K562 (cell line): ENCODE data around the gene ARMC9. TPM values are rescaled to one million over a fixed set of nuclear protein-coding genes. Genes with fewer than 3 reads are reported as not detected.

Source experiments
- ATAC-seq: fragments of 200-7000 bp; cut with Tn5 transposase; 3 replicates; pipeline ENCODE4 v1.9.1; 2020; ENCODE audit warnings: moderate library complexity
- BruUV-seq: library from RNA; stranded (reverse); fragments of 400-500 nt; replicated peaks from 2 replicates; lab custom pipeline; 2021; lab: Mats Ljungman, UMichigan
- CTCF ChIA-PET: fragments of 300-600 bp; formaldehyde crosslinking; extraction: SDS; loops from one replicate; lab custom pipeline; 2021; ENCODE audit warnings: low intra/inter-chr PET ratio; lab: Yijun Ruan, JAX
- POLR2A ChIA-PET: fragments of 300-600, 350-650 bp; sonication (Branson Sonifier 250); formaldehyde crosslinking; extraction: SDS; loops from one replicate; lab custom pipeline; 2021; ENCODE audit warnings: antibody characterized with exemption, inconsistent platforms; lab: Yijun Ruan, JAX
- DNase-seq, 4 experiments: peaks; one replicate each; pipeline versions ENCODE4 v3.0.0 to v3.0.0-alpha.2; 2011 to 2018; ENCODE audit warnings: low spot score in 3 of 4, mixed read lengths in 3 of 4; ENCODE audit errors: extremely low read depth in 1 of 4
- FAIRE-seq: peaks from 2 replicates; lab custom pipeline; 2011; peaks lifted over from hg19 to GRCh38; lab: Jason Lieb, UNC
- H2AFZ ChIP-seq: 2 replicates; pipeline ENCODE4 v1.6.0; 2011; ENCODE audit warnings: low read depth, low read length, control low read depth, inconsistent platforms
- H3K27ac ChIP-seq: fragments of 200-600 bp; 3 replicates; pipeline ENCODE4 v1.8.0; 2011; ENCODE audit warnings: low read depth, mild to moderate bottlenecking, control low read depth, inconsistent platforms, low read length, moderate library complexity, mixed read lengths; ENCODE audit errors: extremely low read depth
- H3K27me3 ChIP-seq, 2 experiments: fragments of 300-600 bp in 1 of 2; 2 replicates in 1 of 2; 3 replicates in 1 of 2; pipeline versions ENCODE4 v1.6.0 to v1.8.0; 2011; ENCODE audit warnings: inconsistent platforms in 2 of 2, low read length in 2 of 2, mild to moderate bottlenecking in 1 of 2, mixed read lengths in 1 of 2, moderate library complexity in 1 of 2; ENCODE audit not compliant: control insufficient read depth in 2 of 2, insufficient read depth in 2 of 2
- H3K36me3 ChIP-seq: fragments of 300-600 bp; 3 replicates; pipeline ENCODE4 v1.8.0; 2011; ENCODE audit warnings: mild to moderate bottlenecking, low read length, inconsistent platforms; ENCODE audit not compliant: control insufficient read depth, insufficient read depth
- H3K4me1 ChIP-seq, 2 experiments: fragments of 200-600 bp in 1 of 2; replicated peaks in 1 of 2; 2 replicates in 1 of 2; 3 replicates in 1 of 2; pipeline versions ENCODE4 v1.5.1 to v1.8.0; 2011; ENCODE audit warnings: inconsistent platforms in 2 of 2, low read length in 2 of 2, mild to moderate bottlenecking in 1 of 2, mixed read lengths in 1 of 2, moderate library complexity in 1 of 2; ENCODE audit not compliant: control insufficient read depth in 2 of 2, insufficient read depth in 2 of 2
- H3K4me2 ChIP-seq: 2 replicates; pipeline ENCODE4 v1.6.1; 2011; ENCODE audit warnings: low read length, control low read depth, inconsistent platforms, mixed read lengths; ENCODE audit not compliant: insufficient read depth
- H3K4me3 ChIP-seq: fragments of 200-600 bp; sonication (generic), shearing (Covaris generic); 2 replicates; pipeline ENCODE4 v1.5.1; 2016; ENCODE audit warnings: control low read depth, inconsistent platforms
- H3K79me2 ChIP-seq: fragments of 200-600 bp; 3 replicates; pipeline ENCODE4 v1.8.0; 2011; ENCODE audit warnings: low read length, inconsistent platforms; ENCODE audit not compliant: control insufficient read depth, insufficient read depth
- H3K9ac ChIP-seq, 2 experiments: 2 replicates each; pipeline versions ENCODE4 v1.6.0 to v1.6.1; 2011; ENCODE audit warnings: low read depth in 2 of 2, low read length in 2 of 2, control low read depth in 1 of 2, inconsistent platforms in 1 of 2, mild to moderate bottlenecking in 1 of 2, mixed read lengths in 1 of 2; ENCODE audit not compliant: insufficient read depth in 1 of 2
- H3K9me1 ChIP-seq: one replicate; pipeline ENCODE4 v1.6.0; 2011; ENCODE audit warnings: inconsistent platforms, mild to moderate bottlenecking, low read length, moderate library complexity; ENCODE audit not compliant: control insufficient read depth, insufficient read depth
- H3K9me3 ChIP-seq: replicated peaks from 2 replicates; pipeline ENCODE4 v1.5.1; 2011; ENCODE audit warnings: low read depth, low read length, inconsistent platforms; ENCODE audit not compliant: control insufficient read depth, insufficient read depth
- H4K20me1 ChIP-seq: replicated peaks from 2 replicates; pipeline ENCODE4 v1.6.1; 2011; ENCODE audit warnings: low read length, inconsistent platforms, mixed read lengths; ENCODE audit not compliant: control insufficient read depth, insufficient read depth
- LEF1 ChIP-seq: fragments of 450-650 bp; IDR thresholded peaks from 2 replicates; pipeline ENCODE4 v1.6.1; 2016; ENCODE audit warnings: mild to moderate bottlenecking
- MITF ChIP-seq: IDR thresholded peaks from 2 replicates; pipeline ENCODE4 v1.6.1; 2014; ENCODE audit warnings: antibody characterized with exemption
- ZNF507 ChIP-seq: conservative IDR thresholded peaks from 2 replicates; pipeline ENCODE4 v1.6.1; 2017; ENCODE audit warnings: missing genetic modification characterization, missing compliant biosample characterization
- WGBS: fragments of 100-300 bp; shearing (Covaris generic); methylation state at CpG from one replicate; pipeline ENCODE4 v1.1.6; 2016; ENCODE audit warnings: low coverage, mixed read lengths; ENCODE audit not compliant: insufficient coverage; ENCODE audit errors: missing lambda C conversion rate; 5-methylcytosine and 5-hydroxymethylcytosine counted together
- in situ Hi-C: fragments of 300-500 bp; cut with MboI; formaldehyde crosslinking; loops from 4 replicates; pipeline ENCODE4 v1.15.0; 2018; ENCODE audit warnings: inconsistent platforms, mixed read lengths
- intact Hi-C: fragments of 100-400 bp; cut with micrococcal nuclease; formaldehyde crosslinking; loops from 2 replicates; pipeline ENCODE4 v1.14.2; 2022
- polyA plus RNA-seq, 8 experiments: library from polyadenylated mRNA; depleted of rRNA in 4 of 8; stranded (reverse) in 5 of 8; unstranded in 3 of 8; fragments of >200 nt; fragmentation: Nextera tagmentation in 2 of 8; fragmentation: Illumina TruSeq in 1 of 8; extraction: Ambion mirVana in 2 of 8; extraction: Trizol in 1 of 8; gene quantifications; 2 replicates each; pipeline versions ENCODE4 v1.2.1 to v1.2.3, GENCODE V29; 2011 to 2014; ENCODE audit warnings: inconsistent platforms in 1 of 8, missing spikeins in 1 of 8
- total RNA-seq, 7 experiments: library from RNA; depleted of rRNA in 6 of 7; stranded (reverse); fragments of >200 nt in 6 of 7; fragmentation: Illumina TruSeq in 2 of 7; extraction: Trizol in 2 of 7; gene quantifications; 2 replicates each; pipeline versions ENCODE4 v1.2.1 to v1.2.3, GENCODE V29; 2011 to 2021; ENCODE audit warnings: low replicate concordance in 1 of 7

Gene ARMC9
- total and polyA plus RNA-seq, 9 of the 15 experiments (the other 6 are each of a cell fraction or from before 2014, with no cell fraction given): 0.36 to 2.3 (median 1.1) TPM

GRCh38 chr2:231168460-231169139 is 29.8 kb upstream of the ARMC9 start:
- H3K27ac ChIP-seq: no peak overlapping the region
- H3K27me3 ChIP-seq: no peaks in the 10 kb centered on the region
- CTCF ChIA-PET: no interaction called here
- H3K79me2 ChIP-seq: no peaks in the 10 kb centered on the region
- POLR2A ChIA-PET: no interaction called here
- no peak for ATAC-seq
- intact Hi-C loops: no loop called here
- H4K20me1 ChIP-seq: no peaks in the 10 kb centered on the region
- H2AFZ ChIP-seq: no peak overlapping the region
- no peak overlapping the region for H3K9ac ChIP-seq
- no peak overlapping the region for H3K4me2 ChIP-seq
- H3K4me1 ChIP-seq: no peaks in the 10 kb centered on the region
- TF ChIP-seq ZNF507 (tag) (no peak), LEF1 (no peak)
- no peaks in the 10 kb centered on the region for H3K9me1 ChIP-seq
- no TSS peak for BruUV-seq
- H3K4me3 ChIP-seq: no peak overlapping the region
- WGBS: 90% methylated on average over 3 of the region's 4 CpGs
- no peaks in the 10 kb centered on the region for H3K9me3 ChIP-seq
- H3K36me3 ChIP-seq: peaks cover 91% of the 10 kb centered on the region
- DNase-seq: no peak
- no peak for FAIRE-seq
- in situ Hi-C loops: no loop called here

- DNase-seq (no peak), FAIRE-seq (no peak), ATAC-seq (no peak)
- Histone ChIP-seq H3K27ac (no peak overlapping the region), H3K4me3 (no peak overlapping the region), H3K4me1 (no peaks in the 10 kb centered on the region), H3K9me3 (no peaks in the 10 kb centered on the region), H3K9ac (no peak overlapping the region), H3K27me3 (no peaks in the 10 kb centered on the region), H4K20me1 (no peaks in the 10 kb centered on the region), H3K4me2 (no peak overlapping the region), H2AFZ (no peak overlapping the region), H3K9me1 (no peaks in the 10 kb centered on the region), H3K79me2 (no peaks in the 10 kb centered on the region), H3K36me3 (peaks cover 92% of the 10 kb centered on the region)
- BruUV-seq: no TSS peak
- TF ChIP-seq MITF: no peak
- in situ Hi-C loops (no loop called here), intact Hi-C loops (no loop called here)
- ChIA-PET CTCF (no interaction called here), POLR2A (no interaction called here)
- WGBS: 93% methylated on average over 3 of the region's 3 CpGs
Observed at GRCh38 chr2:231169488-231169887, 28.9 kb upstream of the ARMC9 start.
